Hindlimb muscle (tissue), 1 donor: ENCODE measurements around the gene SPINK4. TPM values are rescaled to one million over a fixed set of nuclear protein-coding genes. Genes with fewer than 3 reads are reported as not detected.

Experiments
- DNase-seq: peaks from one replicate; pipeline ENCODE4 v3.0.0-alpha.2; 2013
- polyA plus RNA-seq: library from polyadenylated mRNA; unstranded; fragments of 120-200 nt; gene quantifications from one replicate; pipeline ENCODE4 v1.2.1, GENCODE V29; 2013; ENCODE audit not compliant: insufficient read length

The SPINK4 gene
- polyA plus RNA-seq, 1 donor, result 0.52 TPM

DNA sequence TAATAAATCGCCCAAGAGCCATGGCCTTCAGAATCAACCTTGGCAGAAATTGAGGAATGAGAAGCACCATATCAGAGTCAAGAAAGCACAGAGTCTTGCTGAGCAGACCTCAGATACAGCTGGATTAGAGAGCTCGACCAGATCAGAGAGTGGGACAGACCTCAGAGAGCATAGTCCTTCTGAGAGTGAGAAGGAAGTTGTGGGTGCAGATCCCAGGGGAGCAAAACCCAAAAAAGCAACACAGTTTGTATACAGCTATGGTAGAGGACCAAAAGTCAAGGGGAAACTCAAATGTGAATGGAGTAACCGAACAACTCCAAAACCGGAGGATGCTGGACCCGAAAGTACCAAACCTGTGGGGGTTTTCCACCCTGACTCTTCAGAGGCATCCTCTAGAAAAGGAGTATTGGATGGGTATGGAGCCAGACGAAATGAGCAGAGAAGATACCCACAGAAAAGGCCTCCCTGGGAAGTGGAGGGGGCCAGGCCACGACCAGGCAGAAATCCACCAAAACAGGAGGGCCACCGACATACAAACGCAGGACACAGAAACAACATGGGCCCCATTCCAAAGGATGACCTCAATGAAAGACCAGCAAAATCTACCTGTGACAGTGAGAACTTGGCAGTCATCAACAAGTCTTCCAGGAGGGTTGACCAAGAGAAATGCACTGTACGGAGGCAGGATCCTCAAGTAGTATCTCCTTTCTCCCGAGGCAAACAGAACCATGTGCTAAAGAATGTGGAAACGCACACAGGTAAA, 54.9 kb downstream of the SPINK4 start:
- no peak for DNase-seq

DNA sequence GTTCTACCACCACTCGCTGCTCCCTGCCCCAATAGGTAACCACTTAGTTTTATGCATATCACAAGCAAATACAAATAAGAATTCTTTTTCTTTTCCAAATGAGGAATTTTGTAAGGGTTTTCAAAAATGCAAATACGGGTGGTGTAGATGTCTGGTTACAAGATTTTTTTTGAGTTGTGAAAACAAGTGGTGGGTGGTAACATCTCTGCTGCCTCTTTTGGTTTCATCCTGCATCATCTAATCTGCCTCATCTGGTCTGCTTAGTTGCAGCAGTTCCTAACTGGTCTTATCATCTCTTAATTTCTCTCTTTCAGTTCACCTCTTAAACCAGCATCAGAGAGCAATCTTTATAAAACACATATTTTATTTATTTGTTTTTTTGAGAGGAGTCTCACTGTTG, 55.6 kb downstream of the SPINK4 start:
- DNase-seq, result no peak

DNA sequence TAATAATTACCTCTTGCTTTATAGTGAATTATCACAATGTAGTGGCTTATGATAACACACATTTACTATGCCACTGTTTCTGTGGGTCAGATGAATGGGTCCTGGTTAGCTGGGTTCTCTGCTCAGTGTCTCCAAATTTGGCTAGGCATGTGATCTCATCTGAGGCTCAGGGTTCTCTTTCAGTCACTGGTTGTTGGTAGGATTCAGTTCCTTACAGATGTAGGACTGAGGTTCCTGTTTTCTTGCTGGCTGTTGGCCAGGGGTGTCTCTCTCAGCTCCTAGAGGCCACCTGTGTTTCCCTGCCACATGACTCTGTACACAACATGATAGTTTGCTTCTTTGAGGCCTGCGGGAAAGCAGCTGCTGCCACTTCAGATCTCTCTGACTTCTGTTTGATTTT, 57.5 kb downstream of the SPINK4 start:
- DNase-seq, result no peak

Other genes with a start within 250 kb of the SPINK4 start
- 20.9 TPM for gene APTX, start 238.5 kb upstream of the SPINK4 start, polyA plus RNA-seq
- 78.0 TPM for gene DNAJA1, start 214.9 kb upstream of the SPINK4 start, polyA plus RNA-seq
- gene SMU1, start 163.5 kb upstream of the SPINK4 start, polyA plus RNA-seq, result 16.2 TPM
- 38.4 TPM for gene B4GALT1, start 72.8 kb upstream of the SPINK4 start, polyA plus RNA-seq
- gene BAG1, start 24.5 kb downstream of the SPINK4 start, polyA plus RNA-seq, result 96.4 TPM
- 68.9 TPM for gene CHMP5, start 24.9 kb downstream of the SPINK4 start, polyA plus RNA-seq
- 25.6 TPM for gene NFX1, start 50.3 kb downstream of the SPINK4 start, polyA plus RNA-seq
- gene AQP7, start 162.4 kb downstream of the SPINK4 start, polyA plus RNA-seq, result 6.4 TPM
- 7.6 TPM for gene AQP3, start 207.4 kb downstream of the SPINK4 start, polyA plus RNA-seq
- 23.2 TPM for gene NOL6, start 233.8 kb downstream of the SPINK4 start, polyA plus RNA-seq